GM19397 (cell line): ENCODE measurements around the gene BIK.

ENCODE experiments used
- ATAC-seq: cut with Tn5 transposase; IDR thresholded peaks from one replicate; pipeline ENCODE4 v1.9.1; 2021; ENCODE audit warnings: mild to moderate bottlenecking, moderate library complexity; ENCODE audit not compliant: unreplicated experiment

Gene BIK

DNA sequence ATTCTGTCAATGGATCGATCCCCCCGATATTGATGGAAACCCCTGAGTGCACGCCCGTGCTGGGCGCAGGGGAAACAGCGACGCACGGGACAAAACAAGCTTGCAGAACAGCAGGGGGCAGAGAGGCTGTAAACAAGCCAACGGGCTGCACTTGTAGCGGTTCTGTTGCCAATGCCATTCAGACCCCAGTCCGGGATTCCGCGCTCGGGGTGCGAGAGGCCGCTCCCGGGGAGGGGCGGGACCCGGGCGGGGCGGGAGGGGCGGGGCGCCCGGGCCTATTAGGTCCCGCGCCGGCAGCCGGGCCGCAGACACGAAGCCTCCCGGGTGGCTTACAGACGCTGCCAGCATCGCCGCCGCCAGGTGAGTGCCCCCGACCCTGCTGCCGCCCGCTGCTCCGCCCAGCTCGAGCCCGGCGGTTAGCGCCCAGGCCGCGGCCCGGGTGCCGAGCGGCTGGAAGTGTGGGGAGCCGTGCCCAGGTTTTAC, at the start of gene BIK:
Gene BIK (plus strand): TSS at position 307 of the 483 bp plus-strand sequence. CDS start 13,273 bp downstream, outside the sequence.
- no peak for ATAC-seq

DNA sequence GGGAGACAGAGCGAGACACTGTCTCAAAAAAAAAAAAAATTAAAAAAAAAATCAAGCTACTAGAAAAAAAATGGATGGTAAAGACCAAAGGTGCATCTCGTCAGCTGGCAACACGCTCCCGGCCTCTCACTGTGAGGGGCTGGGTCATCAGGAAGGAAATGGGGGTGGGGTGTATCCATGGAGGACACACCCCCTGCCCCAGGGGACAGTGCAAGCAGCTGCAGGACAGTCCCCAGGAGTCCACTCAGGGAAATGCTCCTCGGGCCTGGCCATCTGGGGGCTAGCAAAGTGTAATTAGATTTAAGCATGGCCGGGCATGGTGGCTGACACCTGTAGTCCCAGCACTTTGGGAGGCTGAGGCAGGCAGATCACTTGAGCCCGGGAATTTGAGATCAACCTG, 44.4 kb upstream of the BIK start:
- ATAC-seq: no peak

GRCh38 chr22:43066844-43067385, 43.6 kb upstream of the BIK start:
- no peak for ATAC-seq

GRCh38 chr22:43077121-43077877, 33.3 kb upstream of the BIK start:
- ATAC-seq: no peak

DNA sequence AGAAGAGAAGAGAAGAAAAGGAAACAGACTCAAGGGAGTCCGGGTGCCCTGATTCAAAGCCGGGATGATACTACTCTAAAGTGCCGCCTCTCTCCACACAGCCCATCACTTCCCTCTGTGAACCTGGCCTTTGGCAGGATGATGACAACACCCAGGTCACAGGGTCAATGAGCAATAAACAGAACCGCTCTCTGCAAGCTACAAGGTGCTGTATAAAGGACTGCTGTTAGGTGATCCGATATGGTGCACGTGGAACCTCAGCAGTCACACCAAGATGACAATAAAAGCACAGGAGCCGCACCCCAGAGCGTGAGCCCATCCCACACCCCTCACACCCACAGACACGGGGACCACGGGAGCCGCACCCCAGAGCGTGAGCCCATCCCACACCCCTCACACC, 32.0 kb upstream of the BIK start:
- ATAC-seq: no peak

DNA sequence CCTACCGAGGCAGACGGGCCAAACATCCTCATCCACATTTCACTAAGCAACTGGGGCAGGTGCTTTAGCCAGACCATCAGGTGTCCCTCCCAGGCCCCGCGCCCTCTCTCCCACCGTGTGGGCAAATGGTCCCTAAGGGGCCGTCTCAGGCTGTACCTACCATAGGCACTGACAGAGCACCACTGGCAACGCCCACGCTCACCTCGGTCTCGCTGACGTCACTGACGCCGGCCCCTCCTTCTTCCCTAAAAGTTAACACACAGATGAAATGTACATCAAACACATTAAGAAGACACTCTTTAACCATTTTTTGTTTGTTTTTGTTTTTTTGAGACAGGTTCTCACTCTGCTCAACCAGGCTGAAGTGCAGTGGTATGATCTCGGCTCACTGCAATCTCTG, 30.8 kb upstream of the BIK start:
- no peak for ATAC-seq

GRCh38 chr22:43080616-43081015, 29.9 kb upstream of the BIK start:
- no peak for ATAC-seq

GRCh38 chr22:43081968-43082367, 28.6 kb upstream of the BIK start:
- no peak for ATAC-seq

- ATAC-seq: no peak
These were observed 24.6 kb upstream of the BIK start for GRCh38 chr22:43085658-43086606.

- no peak for ATAC-seq
These were observed 21.9 kb upstream of the BIK start for GRCh38 chr22:43088627-43088983.

DNA sequence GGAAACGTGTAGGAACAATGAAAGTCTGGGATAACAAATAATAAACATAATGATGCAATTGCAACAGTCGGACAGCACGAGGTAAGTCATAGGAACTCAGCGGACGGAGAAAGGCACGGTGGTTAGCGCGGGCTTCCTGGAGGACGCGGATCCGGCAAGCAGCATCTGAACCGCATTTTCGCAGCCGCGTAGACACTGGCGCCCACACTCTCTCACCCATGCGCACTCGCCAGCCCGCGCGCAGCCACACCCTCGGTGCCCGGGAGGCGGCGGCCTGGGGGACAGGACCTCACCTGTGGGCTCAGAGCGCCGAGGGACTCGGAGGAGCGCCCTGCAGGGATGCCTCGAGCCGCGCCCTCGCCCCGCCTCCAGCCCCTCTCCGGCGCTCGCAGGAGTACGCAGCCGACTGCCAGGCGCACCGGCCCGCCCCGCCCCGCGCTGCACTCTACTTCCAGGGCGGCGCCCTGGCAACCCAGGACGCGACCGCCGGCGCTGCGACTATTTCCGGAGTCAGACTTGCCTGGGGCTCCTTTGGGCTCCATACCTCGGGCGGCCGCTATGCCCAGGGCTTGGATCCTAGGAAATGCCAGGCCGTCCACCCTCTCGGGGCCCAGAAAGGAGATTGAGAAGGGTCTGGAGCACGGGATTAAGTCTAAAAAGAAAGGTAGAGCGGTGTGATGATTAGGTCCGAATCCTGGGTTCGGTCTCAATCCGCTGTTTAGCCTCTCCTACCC, 21.4 kb upstream of the BIK start, which contains the start of gene TTLL1:
Gene TTLL1 (minus strand): TSS at position 408 of the 734 bp plus-strand sequence. CDS start 13,805 bp downstream, outside the sequence.
- ATAC-seq: peak; percentile 81

- no peak for ATAC-seq
These were observed 20.3 kb upstream of the BIK start for GRCh38 chr22:43090130-43090789.

DNA sequence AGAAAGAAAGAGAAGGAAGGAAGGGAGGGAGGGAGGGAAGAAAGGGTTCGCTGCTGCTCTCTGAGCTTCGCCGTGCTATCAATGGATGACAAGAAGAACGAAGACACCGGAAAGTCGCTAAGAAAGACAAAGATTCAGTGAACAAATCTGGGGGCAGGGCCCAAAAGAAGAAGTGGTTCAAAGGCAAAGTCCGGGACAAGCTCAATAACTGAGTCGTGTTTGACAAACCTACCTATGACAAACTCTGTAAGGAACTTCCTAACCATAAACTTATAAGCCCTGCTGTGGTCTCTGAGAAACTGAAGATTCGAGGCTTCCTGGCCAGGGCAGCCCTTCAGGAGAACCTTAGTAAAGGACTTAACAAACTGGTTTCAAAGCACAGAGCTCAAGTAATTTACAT, 18.5 kb upstream of the BIK start:
- no peak for ATAC-seq

DNA sequence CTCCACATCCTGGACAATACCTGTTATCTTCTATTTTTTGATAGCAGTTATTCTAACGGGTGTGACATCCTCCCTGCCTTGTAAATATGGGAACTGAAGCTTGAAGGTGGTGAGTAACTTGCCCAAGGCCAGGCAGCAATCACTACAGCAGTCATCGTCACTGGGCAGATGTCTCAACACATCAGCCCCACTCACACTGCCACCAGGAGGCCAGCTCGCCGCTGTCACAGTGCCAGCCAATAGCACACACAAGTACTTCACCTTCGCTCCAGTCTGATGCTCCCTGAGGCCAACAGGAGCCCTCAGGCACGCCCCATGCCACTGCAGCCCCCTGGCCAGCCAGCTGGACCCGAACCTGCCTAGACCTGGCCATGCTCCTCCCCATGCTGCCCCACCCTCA, 16.5 kb upstream of the BIK start:
- ATAC-seq: no peak

DNA sequence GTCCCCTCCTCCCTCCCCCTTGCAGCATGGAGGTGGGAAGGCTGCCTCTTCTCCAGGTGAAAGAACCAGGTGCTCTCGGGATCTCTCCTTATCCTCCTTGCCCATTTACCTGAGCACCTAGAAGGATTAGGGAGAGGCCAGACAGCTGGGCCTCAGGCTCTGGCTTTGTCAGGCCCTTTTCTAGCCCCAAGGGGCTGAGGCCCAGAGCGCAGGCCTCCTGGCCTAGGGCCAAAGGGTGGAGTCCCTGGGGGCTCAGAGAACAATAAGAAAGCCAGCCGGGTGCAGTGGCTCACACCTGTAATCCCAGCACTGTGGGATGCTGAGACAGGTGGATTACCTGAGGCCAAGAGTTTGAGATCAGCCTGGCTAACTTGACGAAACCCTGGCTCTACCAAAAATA, 16.0 kb upstream of the BIK start:
- ATAC-seq: no peak

GRCh38 chr22:43096420-43096819, 14.1 kb upstream of the BIK start:
- ATAC-seq: no peak

DNA sequence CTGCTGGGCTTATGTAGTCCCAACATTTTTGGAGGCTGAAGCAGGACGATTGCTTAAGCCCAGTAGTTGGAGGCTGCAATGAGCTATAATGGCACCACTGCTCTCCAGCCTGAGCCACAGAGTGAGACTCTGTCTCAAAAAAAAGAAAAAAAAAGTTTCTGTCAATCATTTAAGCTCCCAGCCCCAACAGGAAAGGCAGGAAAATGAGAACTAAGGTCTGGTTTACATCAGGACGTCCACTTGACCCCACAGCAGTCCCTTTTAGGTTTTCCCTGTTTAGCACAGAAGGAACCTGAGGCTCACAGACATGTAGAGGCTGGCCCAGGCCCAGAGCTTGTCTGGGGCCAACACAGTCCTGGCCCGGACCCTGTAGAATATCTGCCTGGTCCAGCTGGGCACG, 12.2 kb upstream of the BIK start:
- ATAC-seq: no peak

DNA sequence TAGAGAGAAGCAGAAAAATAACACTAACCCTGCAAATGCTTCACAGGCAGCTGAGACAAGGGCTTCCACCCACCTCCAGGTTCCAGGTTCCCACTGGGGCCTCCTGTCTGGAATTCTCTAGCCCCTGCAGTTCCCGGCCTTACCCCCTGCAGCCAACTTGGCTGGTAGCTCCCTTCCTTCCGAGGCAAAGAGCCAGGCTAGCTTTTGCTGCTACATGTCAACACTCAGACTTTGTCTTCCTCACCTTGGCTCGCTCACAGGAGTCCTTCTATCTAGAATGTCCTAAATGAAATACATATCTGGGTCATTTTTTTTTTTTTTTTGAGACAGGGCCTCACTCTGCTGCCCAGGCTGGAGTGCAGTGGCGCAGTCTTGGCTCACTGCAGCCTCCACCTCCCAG, 11.5 kb upstream of the BIK start:
- ATAC-seq: no peak

DNA sequence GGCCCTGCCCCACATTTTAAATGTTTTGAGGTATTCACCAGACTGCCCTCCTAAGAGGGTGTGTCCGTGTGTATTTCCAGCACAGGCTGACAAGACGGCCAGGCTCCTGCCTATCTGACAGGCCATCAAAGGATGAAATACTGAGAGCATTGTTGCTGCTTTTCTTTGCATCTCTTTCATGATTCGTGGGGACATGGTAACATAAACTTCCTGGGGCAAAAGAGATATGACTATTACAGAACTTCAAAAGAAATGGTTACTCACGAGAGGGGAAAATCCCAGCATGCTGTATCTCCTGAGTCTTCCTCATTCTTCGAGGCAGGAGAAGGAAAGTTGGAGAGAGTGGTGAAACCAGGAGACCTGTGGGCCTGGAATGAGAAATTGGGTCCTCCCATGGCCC, 10.3 kb upstream of the BIK start:
- no peak for ATAC-seq

DNA sequence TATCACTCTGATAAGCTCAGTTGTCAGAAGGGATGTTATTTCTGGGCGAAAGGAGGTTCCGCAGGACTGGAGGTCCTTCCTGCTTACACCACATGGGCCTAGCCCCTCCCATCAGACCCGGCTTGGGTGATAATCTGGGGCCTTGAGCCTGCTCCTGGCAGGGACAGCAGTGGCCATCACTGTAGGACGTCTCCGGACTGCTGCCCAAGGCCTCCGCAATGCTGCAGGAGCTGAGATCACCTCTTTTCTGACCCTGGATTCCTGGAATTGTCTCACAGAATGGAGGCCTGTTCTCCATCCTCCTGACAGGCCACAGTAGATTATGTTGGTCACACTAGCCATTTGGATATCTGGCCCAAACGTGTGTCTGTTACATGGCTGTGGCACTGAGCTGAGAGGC, 9.2 kb upstream of the BIK start:
- no peak for ATAC-seq
